ENCODE measurements around the gene PBXIP1. TPM values are rescaled to one million over a fixed set of nuclear protein-coding genes. Genes with fewer than 3 reads are reported as not detected.
"Not testable (repeated sequence)": the region's sequence is repeated elsewhere in the genome, so short reads cannot be mapped to it uniquely, and the experiment has no call there.

PBXIP1 gene
- total RNA-seq, 2 experiments from 2014 or later = 55.3 to 55.5 TPM

GRCh38 chr1:155000411-155000725, 44.5 kb upstream of the PBXIP1 start:
- no peak for DNase-seq
- Mint-ChIP-seq H3K4me1 (ENCODE audit: low read depth) (peaks cover 35% of the 10 kb centered on the region), H3K36me3 (ENCODE audit: low read depth) (peaks cover 13% of the 10 kb centered on the region), H3K4me3 (peak overlapping the region; percentile 91), H3K9me3 (no peaks in the 10 kb centered on the region), H3K27ac (peak overlapping the region; percentile 94), H3K27me3 (ENCODE audit: low read depth) (no peaks in the 10 kb centered on the region)
- intact Hi-C loops (cut with micrococcal nuclease) = loop anchor here (1.0 to 10.0 kb wide), 7 partner anchors 17 to 1036 kb away; partner anchors contain the start of genes AQP10, ATP8B2, CREB3L4 and FLAD1
- CTCF ChIA-PET = interaction anchor here (0.8 to 4.7 kb wide), 12 partner anchors 7 to 135 kb away, joined by 3 to 37 read pairs (median 10); partner anchors contain the start of genes PYGO2 and SLC50A1

GRCh38 chr1:154999571-155000410, 43.9 kb upstream of the PBXIP1 start:
- Mint-ChIP-seq H3K4me1 (ENCODE audit: low read depth) (peaks cover 31% of the 10 kb centered on the region), H3K36me3 (ENCODE audit: low read depth) (peaks cover 13% of the 10 kb centered on the region), H3K9me3 (no peaks in the 10 kb centered on the region), H3K4me3 (peak overlapping the region; percentile 91), H3K27ac (peak overlapping the region; percentile 94), H3K27me3 (ENCODE audit: low read depth) (no peaks in the 10 kb centered on the region)
- intact Hi-C loops (cut with micrococcal nuclease) = loop anchor here (1.0 to 10.0 kb wide), 11 partner anchors 16 to 1035 kb away; partner anchors contain the start of genes ADAM15, AQP10, ATP8B2 and CREB3L4
- peak; percentile 76 for DNase-seq
- CTCF ChIA-PET = interaction anchor here (0.7 to 4.7 kb wide), 22 partner anchors 7 to 290 kb away, joined by 3 to 37 read pairs (median 5); partner anchors contain the start of genes CKS1B, FLAD1, PBXIP1 and PYGO2

- intact Hi-C loops (cut with micrococcal nuclease) = loop anchor here (1.0 kb wide), 4 partner anchors 38 to 440 kb away; partner anchors contain the start of genes ADAM15 and PYGO2
- H3K27me3 Mint-ChIP-seq (ENCODE audit: low read depth) = no peaks in the 10 kb centered on the region
- peaks cover 8% of the 10 kb centered on the region for H3K36me3 Mint-ChIP-seq (ENCODE audit: low read depth)
- CTCF ChIA-PET = interaction anchor here (0.6 to 4.7 kb wide), 22 partner anchors 8 to 290 kb away, joined by 3 to 37 read pairs (median 6); partner anchors contain the start of genes CKS1B, FLAD1, PBXIP1 and PYGO2
- H3K4me1 Mint-ChIP-seq (ENCODE audit: low read depth) = peaks cover 26% of the 10 kb centered on the region
- H3K27ac Mint-ChIP-seq = peak overlapping the region; percentile 94
- H3K4me3 Mint-ChIP-seq = peak overlapping the region; percentile 75
- H3K9me3 Mint-ChIP-seq = no peaks in the 10 kb centered on the region
- DNase-seq = peak; percentile 85
Observed at GRCh38 chr1:154998818-154999570, 43.1 kb upstream of the PBXIP1 start.

GRCh38 chr1:154998201-154998780, 42.4 kb upstream of the PBXIP1 start:
- CTCF ChIA-PET = interaction anchor here (0.6 to 4.7 kb wide), 22 partner anchors 8 to 176 kb away, joined by 3 to 37 read pairs (median 6); partner anchors contain the start of genes CKS1B, FLAD1, PBXIP1 and PYGO2
- Mint-ChIP-seq H3K36me3 (ENCODE audit: low read depth) (peaks cover 4% of the 10 kb centered on the region), H3K4me1 (ENCODE audit: low read depth) (peaks cover 24% of the 10 kb centered on the region), H3K9me3 (no peaks in the 10 kb centered on the region), H3K4me3 (no peak overlapping the region), H3K27me3 (ENCODE audit: low read depth) (no peaks in the 10 kb centered on the region), H3K27ac (peak overlapping the region; percentile 94)
- DNase-seq = no peak
- intact Hi-C loops (cut with micrococcal nuclease) = no loop called here

- Mint-ChIP-seq H3K27me3 (ENCODE audit: low read depth) (no peaks in the 10 kb centered on the region), H3K4me3 (no peak overlapping the region), H3K36me3 (ENCODE audit: low read depth) (peaks cover 2% of the 10 kb centered on the region), H3K4me1 (ENCODE audit: low read depth) (peaks cover 24% of the 10 kb centered on the region), H3K9me3 (no peaks in the 10 kb centered on the region), H3K27ac (peak overlapping the region; percentile 56)
- DNase-seq = no peak
- CTCF ChIA-PET = interaction anchor here (1.1 to 4.7 kb wide), 10 partner anchors 9 to 59 kb away, joined by 3 to 37 read pairs (median 8); partner anchors contain the start of genes FLAD1 and PYGO2
- intact Hi-C loops (cut with micrococcal nuclease) = no loop called here
Observed at GRCh38 chr1:154996966-154997701, 41.2 kb upstream of the PBXIP1 start.

- CTCF ChIA-PET = interaction anchor here (0.7 to 4.7 kb wide), 12 partner anchors 11 to 111 kb away, joined by 3 to 21 read pairs (median 4); partner anchors contain the start of gene FLAD1
- H3K36me3 Mint-ChIP-seq (ENCODE audit: low read depth); H3K27ac Mint-ChIP-seq; H3K27me3 Mint-ChIP-seq (ENCODE audit: low read depth); H3K4me3 Mint-ChIP-seq; H3K9me3 Mint-ChIP-seq; intact Hi-C loops (cut with micrococcal nuclease): not testable (repeated sequence)
- H3K4me1 Mint-ChIP-seq (ENCODE audit: low read depth) = peaks cover 24% of the 10 kb centered on the region
- DNase-seq = peak; percentile 42
Observed at GRCh38 chr1:154995301-154995983, 39.5 kb upstream of the PBXIP1 start.

GRCh38 chr1:154994591-154994990, 38.7 kb upstream of the PBXIP1 start:
- no peak for DNase-seq
- no peaks in the 10 kb centered on the region for H3K27me3 Mint-ChIP-seq (ENCODE audit: low read depth)
- H3K9me3 Mint-ChIP-seq = no peaks in the 10 kb centered on the region
- peaks cover 5% of the 10 kb centered on the region for H3K36me3 Mint-ChIP-seq (ENCODE audit: low read depth)
- H3K4me3 Mint-ChIP-seq = no peak overlapping the region
- CTCF ChIA-PET = interaction anchor here (0.8 to 2.4 kb wide), 6 partner anchors 23 to 173 kb away, joined by 4 to 9 read pairs (median 4); partner anchors contain the start of genes ADAM15 and PBXIP1
- H3K27ac Mint-ChIP-seq = no peak overlapping the region
- H3K4me1 Mint-ChIP-seq (ENCODE audit: low read depth) = peaks cover 21% of the 10 kb centered on the region
- intact Hi-C loops (cut with micrococcal nuclease) = no loop called here

GRCh38 chr1:154994269-154994587, 38.3 kb upstream of the PBXIP1 start:
- no peaks in the 10 kb centered on the region for H3K27me3 Mint-ChIP-seq (ENCODE audit: low read depth)
- no peak for DNase-seq
- peaks cover 20% of the 10 kb centered on the region for H3K4me1 Mint-ChIP-seq (ENCODE audit: low read depth)
- no peak overlapping the region for H3K4me3 Mint-ChIP-seq
- no peaks in the 10 kb centered on the region for H3K9me3 Mint-ChIP-seq
- H3K27ac Mint-ChIP-seq = no peak overlapping the region
- intact Hi-C loops (cut with micrococcal nuclease) = no loop called here
- CTCF ChIA-PET = interaction anchor here (0.8 to 2.4 kb wide), 9 partner anchors 12 to 173 kb away, joined by 3 to 9 read pairs (median 4); partner anchors contain the start of genes ADAM15 and PBXIP1
- peaks cover 6% of the 10 kb centered on the region for H3K36me3 Mint-ChIP-seq (ENCODE audit: low read depth)

- CTCF ChIA-PET = interaction anchor here (0.7 to 2.4 kb wide), 12 partner anchors 11 to 174 kb away, joined by 3 to 9 read pairs (median 4); partner anchors contain the start of genes ADAM15 and PBXIP1
- Mint-ChIP-seq H3K27ac (no peak within 1 kb of the TSS), H3K9me3 (no peaks in the 10 kb centered on the region), H3K4me3 (no peak within 1 kb of the TSS), H3K4me1 (ENCODE audit: low read depth) (peaks cover 17% of the 10 kb centered on the region), H3K36me3 (ENCODE audit: low read depth) (peaks cover 10% of the 10 kb centered on the region), H3K27me3 (ENCODE audit: low read depth) (no peaks in the 10 kb centered on the region)
- DNase-seq = no peak
- intact Hi-C loops (cut with micrococcal nuclease) = no loop called here
Observed at GRCh38 chr1:154993572-154994268, 37.8 kb upstream of the PBXIP1 start, which contains the start of gene LENEP. LENEP (plus strand) TSS chr1:154993586; CDS start chr1:154993608, 22 bp downstream.
